IPS DF 19.7 (cell line): ENCODE data around the gene FNTB.

Experiments used
- DNase-seq: peaks from one replicate; pipeline ENCODE4 v3.0.0-alpha.2; 2013; ENCODE audit warnings: low read depth, low spot score

FNTB gene

GRCh38 chr14:65045709-65046108 lies 59.0 kb downstream of the FNTB start:
- DNase-seq: no peak

GRCh38 chr14:65052832-65053231 lies 66.1 kb downstream of the FNTB start:
- no peak for DNase-seq

GRCh38 chr14:65053466-65053865 lies 66.8 kb downstream of the FNTB start:
- no peak for DNase-seq

- no peak for DNase-seq
These were observed 67.9 kb downstream of the FNTB start for GRCh38 chr14:65054471-65055085.

GRCh38 chr14:65057695-65058094 lies 71.0 kb downstream of the FNTB start:
- DNase-seq: no peak

GRCh38 chr14:65062096-65063075 lies 75.7 kb downstream of the FNTB start:
- no peak for DNase-seq

GRCh38 chr14:65065719-65066118 lies 79.0 kb downstream of the FNTB start:
- no peak for DNase-seq

DNA sequence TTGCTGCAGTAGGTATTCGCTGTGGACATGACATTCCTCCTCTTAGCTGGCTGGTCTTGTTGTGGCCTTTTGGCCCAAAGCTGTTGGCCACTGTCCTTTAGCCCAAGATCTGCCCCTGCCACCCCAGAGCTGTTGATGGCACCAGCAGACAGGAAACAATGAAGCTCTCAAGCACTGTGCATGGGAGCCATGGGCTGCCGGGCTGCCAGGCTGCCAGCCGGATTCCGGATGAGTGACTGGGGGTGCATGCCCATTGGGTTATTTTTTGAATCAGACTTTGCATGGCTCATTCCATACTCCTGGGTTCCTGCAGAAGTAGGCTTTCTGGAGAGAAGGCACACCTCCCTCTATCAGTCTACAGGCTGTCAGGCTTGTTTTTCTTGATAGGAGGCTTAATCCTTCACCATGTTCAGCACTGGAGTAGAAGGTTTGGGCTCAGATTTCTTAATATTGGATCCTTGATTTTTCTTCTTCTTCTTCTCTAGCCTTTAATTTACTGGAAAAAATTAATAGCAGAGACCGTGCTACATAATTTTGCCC lies 83.2 kb downstream of the FNTB start:
- no peak for DNase-seq

DNA sequence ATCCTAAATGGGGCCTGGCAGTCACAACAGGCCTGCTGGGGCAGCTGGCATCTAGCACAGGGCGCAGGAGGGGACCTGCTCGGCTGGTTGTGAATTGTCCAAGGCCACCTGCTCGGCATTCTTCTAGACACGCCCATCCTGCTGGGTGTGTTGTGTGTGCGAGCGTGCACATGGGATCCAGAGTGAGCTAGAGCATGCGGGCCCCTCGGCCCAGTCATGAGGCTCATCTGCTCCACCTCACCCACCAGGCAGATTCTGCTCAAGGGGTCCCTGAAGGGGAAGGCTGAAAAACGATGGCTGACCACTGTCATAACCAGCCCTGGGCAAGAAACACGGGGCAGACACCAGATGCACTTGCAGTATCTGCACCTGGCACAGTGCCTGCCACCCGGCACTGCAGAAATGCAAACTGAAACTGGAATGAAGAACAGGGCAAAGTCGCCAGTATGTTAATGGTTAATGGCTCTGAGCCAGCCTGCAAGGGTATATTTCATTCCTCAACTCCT lies 83.8 kb downstream of the FNTB start:
- no peak for DNase-seq

DNA sequence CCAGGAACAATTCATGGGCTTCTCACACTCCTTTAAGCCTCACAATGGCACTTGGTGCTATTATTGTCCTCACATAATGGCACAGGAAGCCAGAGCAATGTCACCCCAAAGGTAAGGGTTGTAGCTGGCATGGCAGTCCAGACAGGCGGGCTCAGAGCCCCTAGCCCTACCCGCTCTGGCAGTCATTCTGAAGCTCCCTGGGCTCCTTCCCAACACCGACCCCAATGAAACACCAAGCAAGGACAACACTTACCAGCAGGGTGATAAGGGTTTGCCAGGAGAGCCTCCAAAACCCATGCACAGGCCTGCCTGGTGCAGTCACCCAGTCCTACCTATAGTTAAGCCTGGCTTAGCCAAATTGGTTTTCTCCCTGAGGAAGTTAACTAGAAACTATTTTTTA lies 84.8 kb downstream of the FNTB start:
- DNase-seq: no peak

DNA sequence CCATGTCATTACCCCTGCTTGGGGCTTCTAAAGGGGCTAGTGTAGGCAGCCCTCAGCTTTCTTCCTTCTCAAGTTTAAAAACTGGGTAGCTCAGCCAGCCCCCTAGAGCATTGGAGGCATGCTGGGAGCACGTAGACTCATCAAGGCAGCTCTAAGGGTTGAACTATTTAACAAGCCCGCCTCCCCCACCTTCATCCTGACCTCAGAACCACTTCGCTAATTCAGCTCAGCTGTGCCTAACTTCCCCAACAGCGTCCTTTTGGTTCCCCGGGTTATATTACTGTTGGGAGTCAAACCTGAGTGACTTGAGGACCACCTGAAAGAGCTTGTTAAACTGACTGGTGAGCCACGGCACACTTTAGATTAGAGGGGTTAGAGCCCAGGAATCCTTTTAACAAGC lies 85.6 kb downstream of the FNTB start:
- no peak for DNase-seq

DNA sequence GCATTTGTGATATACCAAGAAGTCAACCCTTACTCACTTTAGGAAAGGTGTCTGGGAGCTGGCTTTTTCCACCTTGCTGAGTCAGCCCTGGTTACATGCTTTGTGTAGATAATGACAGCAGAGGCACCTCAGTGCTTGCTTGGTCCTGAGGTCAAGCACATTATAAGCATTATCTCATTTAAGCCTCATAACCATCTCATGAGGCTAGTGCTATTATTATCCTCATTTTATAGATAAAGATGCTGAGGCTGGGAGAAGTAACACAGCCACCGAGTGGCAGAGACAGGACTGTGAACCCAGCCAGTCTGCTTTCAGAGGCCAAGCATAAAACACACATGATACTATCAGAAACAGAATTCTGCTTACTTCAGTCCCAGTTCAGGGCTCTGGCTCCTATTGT lies 86.2 kb downstream of the FNTB start:
- DNase-seq: no peak

DNA sequence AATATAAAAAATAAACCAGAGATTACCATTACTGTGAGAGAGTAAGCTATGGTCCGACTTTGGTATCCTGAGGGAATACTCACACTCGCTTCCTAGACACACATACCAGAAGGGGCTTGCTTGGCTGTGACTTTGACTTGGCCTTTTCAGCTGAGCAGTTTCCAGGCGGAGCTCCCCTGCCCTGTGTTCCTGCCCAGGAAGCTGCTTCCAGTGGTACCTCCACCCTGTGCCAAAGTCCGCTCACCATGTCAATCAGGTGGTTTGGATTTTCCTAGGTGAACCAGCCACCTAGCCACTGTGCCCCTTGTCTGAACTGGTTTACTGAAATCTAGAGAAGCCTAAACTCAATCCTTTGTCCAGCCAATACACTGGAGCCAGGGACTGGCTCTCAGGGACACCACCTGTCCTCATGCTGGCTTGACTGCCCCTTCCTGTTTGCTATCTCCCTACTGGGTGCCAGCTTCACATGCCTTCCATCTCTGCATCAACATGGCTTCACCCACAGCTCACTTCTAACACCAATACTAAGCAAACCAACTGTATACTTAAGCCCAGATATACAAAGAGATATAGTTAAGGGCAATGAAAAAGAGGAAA lies 87.0 kb downstream of the FNTB start:
- DNase-seq: no peak

DNA sequence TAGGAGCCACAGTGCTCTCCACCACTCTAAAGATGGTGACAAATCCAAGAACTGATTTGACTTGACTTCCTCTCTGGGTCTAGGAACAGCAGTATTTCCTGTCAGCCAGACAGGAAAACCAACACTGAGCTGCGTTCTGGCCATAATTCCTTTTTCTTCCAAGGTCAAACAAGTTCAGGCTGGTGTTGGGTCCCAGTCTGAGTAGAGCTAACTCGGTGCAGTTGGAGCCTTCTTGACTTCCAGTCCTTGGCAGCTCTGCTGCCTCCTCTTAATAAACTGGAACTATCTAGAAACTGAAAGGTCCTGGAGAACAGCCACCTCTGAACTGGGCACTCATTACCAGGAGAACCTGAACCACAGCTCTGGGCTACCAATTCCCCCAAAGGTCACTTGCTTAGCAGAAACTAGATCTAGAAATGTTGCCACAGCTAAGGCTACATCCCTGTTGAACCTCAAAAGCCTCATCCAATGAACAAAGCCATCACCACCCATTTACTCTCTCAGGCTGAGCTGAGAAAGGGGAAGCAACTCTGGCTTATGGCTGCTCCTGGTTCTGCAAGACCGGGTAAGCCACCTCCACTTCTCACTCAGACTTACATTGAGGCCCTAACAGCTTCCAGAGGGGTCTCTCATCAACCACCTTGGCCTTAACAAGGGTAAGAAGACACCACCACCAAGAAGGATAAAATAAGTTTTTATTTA lies 87.9 kb downstream of the FNTB start:
- no peak for DNase-seq

DNA sequence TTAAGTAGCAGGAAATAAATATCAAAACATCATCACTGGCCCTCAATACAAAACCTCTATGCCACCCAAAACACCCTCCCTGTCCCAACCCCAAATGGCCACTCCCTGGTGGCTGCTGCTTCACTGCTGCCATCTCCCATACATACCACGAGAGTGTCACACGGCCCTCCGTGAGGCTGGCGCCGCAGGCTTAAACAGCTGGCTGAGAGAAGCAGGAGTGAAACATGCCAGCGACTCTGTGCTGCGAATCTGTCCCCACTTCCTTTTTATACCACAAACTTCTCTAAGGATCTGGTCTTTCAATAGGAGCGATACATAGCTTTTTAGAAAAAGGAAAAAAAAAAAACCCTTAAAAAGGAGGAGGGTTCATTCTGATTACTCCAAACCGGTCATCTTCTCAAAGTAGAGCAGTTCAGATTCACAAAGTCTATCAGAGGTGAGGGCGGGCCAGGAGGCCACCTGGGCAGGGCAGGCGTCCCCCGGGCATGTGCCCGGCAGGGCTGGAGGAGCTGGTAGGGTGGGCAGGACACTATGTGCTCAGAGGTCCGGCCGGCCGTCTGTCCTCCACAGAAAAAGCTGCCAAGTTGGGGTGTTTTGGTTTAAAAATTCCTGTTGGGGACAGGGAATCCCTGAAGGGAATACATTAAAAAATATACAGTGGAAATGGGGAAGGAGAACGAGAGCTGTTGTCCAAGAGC lies 89.1 kb downstream of the FNTB start:
- DNase-seq: no peak

GRCh38 chr14:65077318-65077717 lies 90.6 kb downstream of the FNTB start:
- peak; percentile 7 for DNase-seq

DNA sequence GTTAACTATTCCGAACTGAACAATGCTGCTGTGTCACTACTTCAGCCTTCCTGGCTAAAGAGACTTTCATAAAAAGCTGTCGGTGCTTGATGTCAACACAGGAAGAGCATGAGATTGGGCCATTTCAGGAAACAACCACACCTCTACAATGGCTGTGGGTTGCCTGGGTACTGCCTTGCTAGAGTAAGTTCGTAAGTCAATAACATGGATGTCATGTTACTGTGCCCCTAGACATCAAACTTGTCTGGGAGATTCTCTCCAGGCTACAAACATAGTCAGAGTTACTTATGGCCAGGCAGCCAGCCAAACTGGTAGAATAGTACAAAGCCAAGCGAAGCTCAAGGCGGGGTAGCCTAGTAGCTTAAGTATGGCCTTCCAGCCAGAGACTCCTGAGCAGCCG lies 92.5 kb downstream of the FNTB start:
- DNase-seq: no peak

DNA sequence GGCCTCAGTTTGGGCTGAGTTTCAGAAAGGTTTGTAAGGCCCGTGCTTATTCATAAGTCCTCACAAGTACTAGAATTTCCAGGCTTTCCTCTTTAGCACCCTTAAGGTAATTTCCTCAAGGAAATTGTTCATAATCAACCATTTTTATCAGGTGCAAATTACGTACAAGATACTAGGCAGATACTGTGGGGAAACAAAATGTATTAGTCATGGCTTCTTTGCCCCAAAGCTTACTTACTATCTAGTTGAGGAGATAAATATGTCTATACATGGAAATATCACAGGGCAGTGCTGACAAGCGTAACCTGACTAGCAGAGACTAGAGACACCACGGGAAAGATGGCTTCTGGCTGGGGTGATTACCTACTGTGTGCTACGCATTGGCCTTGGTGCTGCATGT lies 93.1 kb downstream of the FNTB start:
- no peak for DNase-seq

DNA sequence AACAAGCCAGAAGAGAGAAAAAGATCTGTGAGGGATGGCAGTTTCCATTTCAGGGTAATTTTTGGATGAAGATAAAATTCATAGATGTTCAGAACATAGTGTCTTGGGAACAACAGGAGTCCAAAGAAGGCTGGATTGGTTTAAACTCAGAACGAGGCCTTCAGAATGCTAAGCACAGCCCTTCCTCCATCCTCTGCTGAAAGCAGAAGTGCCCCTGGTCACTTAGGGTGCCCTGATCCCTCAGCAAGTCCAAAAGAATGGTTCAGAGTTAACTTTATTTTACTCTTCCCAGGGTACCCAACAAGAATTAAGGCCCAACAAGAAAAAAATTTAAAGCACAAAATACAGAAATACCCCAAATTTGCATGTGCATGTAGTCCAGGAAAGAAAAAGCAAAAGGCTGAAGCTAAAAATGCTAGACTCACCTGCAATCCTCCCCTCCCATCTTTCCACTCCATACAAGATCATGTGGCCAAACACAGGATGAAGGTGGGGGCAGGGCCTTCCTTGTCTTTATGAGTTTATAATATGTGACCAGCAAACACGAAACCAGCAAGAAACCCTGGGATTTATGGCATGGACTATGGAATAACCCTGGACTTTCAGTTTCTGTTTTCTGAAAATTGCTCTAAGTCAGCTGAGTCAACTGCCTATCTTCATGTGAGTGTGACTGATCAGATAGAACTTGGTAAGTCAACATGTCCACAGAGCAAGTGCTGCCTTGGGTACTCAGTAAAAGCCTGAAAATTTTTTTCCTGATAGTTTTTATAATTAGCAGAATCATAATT lies 94.5 kb downstream of the FNTB start:
- no peak for DNase-seq

GRCh38 chr14:65082930-65083329 lies 96.2 kb downstream of the FNTB start:
- no peak for DNase-seq
